Measurements from ENCODE around the gene CHRNE.
A peak's percentile ranks its signal among the peaks of the same experiment; 100 is the strongest.

- TF ChIP-seq POLR2A (IDR thresholded peaks at IDR 0.05; ENCODE audit: low read length) (no peak), MYC (IDR thresholded peaks at IDR 0.05; ENCODE audit: borderline replicate concordance, low read length) (no peak), RAD21 (conservative IDR thresholded peaks at IDR 0.05 in 1 of 2, IDR thresholded peaks at IDR 0.05 in 1 of 2) (no peak), CTCF (IDR thresholded peaks at IDR 0.05) (no peak), REST (IDR thresholded peaks at IDR 0.05) (no peak), EP300 (IDR thresholded peaks at IDR 0.05) (peak in 1 of 2 experiments; percentile 4; a peak in 1 of 5 replicates), FOSL2 (IDR thresholded peaks at IDR 0.05) (no peak), FOSL2 (CRISPR knock-in tag; IDR thresholded peaks at IDR 0.05) (no peak), RCOR1 (IDR thresholded peaks at IDR 0.05; ENCODE audit: low read depth, low read length) (no peak), KDM1A (IDR thresholded peaks at IDR 0.05; ENCODE audit: low read depth) (no peak), CEBPB (IDR thresholded peaks at IDR 0.05) (no peak), POLR2AphosphoS2 (conservative IDR thresholded peaks at IDR 0.05; ENCODE audit: low read length) (no peak), ZFP36 (IDR thresholded peaks at IDR 0.05; ENCODE audit: borderline replicate concordance, partially characterized antibody) (no peak), HDAC2 (IDR thresholded peaks at IDR 0.05) (no peak), EHF (CRISPR knock-in tag; IDR thresholded peaks at IDR 0.05) (no peak)
Observed at GRCh38 chr17:4849011-4849536, 53.8 kb downstream of the CHRNE start.
